Cardiac fibroblast (primary cell): ENCODE data around the gene GTPBP4.

Experiments
- DNase-seq, 2 donors: peaks; one replicate each; pipeline versions ENCODE4 v3.0.0 to v3.0.0-alpha.2; 2010; ENCODE audit warnings: low read depth in 2 of 2
- H3K4me3 ChIP-seq, 2 donors: replicated peaks in 1 of 2; 1 replicate in 1 of 2; 2 replicates in 1 of 2; pipeline ENCODE4 v1.5.1; 2011; ENCODE audit warnings: low read depth in 2 of 2, low read length in 2 of 2, mild to moderate bottlenecking in 2 of 2, moderate library complexity in 1 of 2
- CTCF ChIP-seq: IDR thresholded peaks from one replicate; pipeline ENCODE4 v1.5.1; 2011; ENCODE audit warnings: low read depth, mild to moderate bottlenecking, low read length, inconsistent platforms

The GTPBP4 gene

GRCh38 chr10:1020958-1021357 is 32.7 kb downstream of the GTPBP4 start:
- TF ChIP-seq CTCF: no peak
- no peak for DNase-seq

GRCh38 chr10:1022413-1022812 is 34.2 kb downstream of the GTPBP4 start:
- no peak overlapping the region for H3K4me3 ChIP-seq
- TF ChIP-seq CTCF: no peak
- DNase-seq: no peak

More at GRCh38 chr10:1020958-1021357, 32.7 kb downstream of the GTPBP4 start:
- H3K4me3 ChIP-seq: no peak overlapping the region

- H3K4me3 ChIP-seq: no peak overlapping the region
- no peak for TF ChIP-seq CTCF
- no peak for DNase-seq
Observed at GRCh38 chr10:1024103-1024502, 35.9 kb downstream of the GTPBP4 start.

GRCh38 chr10:1025683-1026082 is 37.4 kb downstream of the GTPBP4 start, which contains the start of gene IDI2:
Gene IDI2, minus strand, starts transcription at chr10:1025859. Its CDS starts 1,136 bp downstream, at chr10:1024723.
- no peak within 1 kb of the TSS for H3K4me3 ChIP-seq
- TF ChIP-seq CTCF: no peak

GRCh38 chr10:1026578-1026977 is 38.3 kb downstream of the GTPBP4 start:
- H3K4me3 ChIP-seq: no peak overlapping the region
- TF ChIP-seq CTCF: no peak
- DNase-seq: no peak

More at GRCh38 chr10:1025683-1026082, 37.4 kb downstream of the GTPBP4 start, which contains the start of gene IDI2:
- DNase-seq: no peak

- TF ChIP-seq CTCF: no peak
- DNase-seq: no peak
- no peak overlapping the region for H3K4me3 ChIP-seq
Observed at GRCh38 chr10:1029838-1030237, 41.6 kb downstream of the GTPBP4 start.

GRCh38 chr10:1033601-1034000 is 45.4 kb downstream of the GTPBP4 start:
- H3K4me3 ChIP-seq: no peak overlapping the region
- no peak for DNase-seq
- TF ChIP-seq CTCF: no peak
